ENCODE measurements around the gene ZNF576.

Gene ZNF576

GRCh38 chr19:43636121-43636683 is 39.8 kb downstream of the ZNF576 start:
- no peak for TF ChIP-seq CTCF (conservative IDR thresholded peaks at IDR 0.05; ENCODE audit: low read depth, low read length)
- H3K4me3 ChIP-seq (ENCODE audit: low read length) = peak overlapping the region; percentile 3
- DNase-seq (ENCODE audit: low read depth) = peak; percentile 51

DNA sequence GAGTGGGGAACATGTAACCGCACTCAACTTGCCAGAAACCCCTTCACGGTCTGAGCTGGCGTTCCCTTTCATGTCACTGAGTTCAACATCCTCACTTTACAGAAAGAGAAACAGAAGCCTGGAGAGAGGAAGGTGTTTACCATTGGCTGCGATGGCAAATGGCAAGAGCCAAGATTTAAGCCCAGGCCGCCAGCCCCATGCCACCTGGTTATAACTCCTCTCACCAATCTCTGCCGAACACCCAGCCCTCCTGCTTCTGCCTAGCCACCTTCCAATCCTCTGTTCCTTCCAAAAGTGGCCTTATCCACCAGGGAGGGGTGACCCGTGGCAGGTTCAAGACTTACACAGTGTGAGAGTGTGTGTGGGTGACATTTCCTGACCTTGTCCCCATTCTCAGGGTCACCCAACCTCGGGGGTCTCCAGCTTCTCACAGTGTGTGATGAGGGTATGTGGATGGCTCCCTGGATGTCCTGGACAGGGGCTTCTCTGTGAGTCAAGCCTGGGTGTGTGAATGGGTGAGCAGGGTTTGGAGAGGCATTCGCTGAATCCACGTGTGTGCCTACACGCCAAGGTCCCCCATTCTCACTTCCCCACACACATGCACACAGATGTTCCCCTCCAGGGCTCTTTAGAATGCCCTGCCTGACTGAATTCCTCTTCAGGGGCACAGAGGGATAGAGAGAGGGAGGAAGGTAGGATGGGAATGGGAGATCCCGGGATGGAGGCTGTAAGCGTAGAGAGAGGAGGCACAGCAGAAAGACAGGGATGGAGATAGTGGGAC is 42.0 kb downstream of the ZNF576 start:
- TF ChIP-seq CTCF (conservative IDR thresholded peaks at IDR 0.05; ENCODE audit: low read depth, low read length) = no peak
- H3K4me3 ChIP-seq (ENCODE audit: low read length) = peak overlapping the region; percentile 70
- DNase-seq (ENCODE audit: low read depth) = no peak

- DNase-seq (ENCODE audit: low read depth) = no peak
- TF ChIP-seq CTCF (conservative IDR thresholded peaks at IDR 0.05; ENCODE audit: low read depth, low read length) = no peak
- H3K4me3 ChIP-seq (ENCODE audit: low read length) = peak overlapping the region; percentile 70
Observed at GRCh38 chr19:43638995-43639518, 42.7 kb downstream of the ZNF576 start.

GRCh38 chr19:43639519-43640423 is 43.4 kb downstream of the ZNF576 start, which contains the start of gene CADM4:
Gene CADM4, minus strand, starts transcription at chr19:43639850. Its CDS starts 60 bp downstream, at chr19:43639790.
- no peak for TF ChIP-seq CTCF (conservative IDR thresholded peaks at IDR 0.05; ENCODE audit: low read depth, low read length)
- peak within 1 kb of the TSS; percentile 70 for H3K4me3 ChIP-seq (ENCODE audit: low read length)
- no peak for DNase-seq (ENCODE audit: low read depth)

DNA sequence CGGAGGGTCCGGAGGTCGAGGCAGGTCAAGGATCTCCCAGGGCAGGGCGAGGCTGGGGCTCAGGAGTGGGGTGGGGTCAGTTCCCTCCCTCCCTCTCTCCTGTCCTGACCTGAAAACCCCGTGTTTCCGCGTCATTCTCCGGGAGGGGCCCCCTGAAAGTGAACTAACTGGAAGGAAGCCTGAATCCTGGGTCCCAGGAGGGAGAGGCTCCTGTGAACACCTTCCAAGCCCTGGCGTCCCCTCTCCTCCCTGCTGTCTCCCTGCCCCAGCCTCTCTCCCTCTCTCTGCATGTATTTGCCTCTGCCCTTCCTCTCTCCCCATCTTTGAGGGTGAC is 44.0 kb downstream of the ZNF576 start:
- no peak for DNase-seq (ENCODE audit: low read depth)
- peak overlapping the region; percentile 63 for H3K4me3 ChIP-seq (ENCODE audit: low read length)
- no peak for TF ChIP-seq CTCF (conservative IDR thresholded peaks at IDR 0.05; ENCODE audit: low read depth, low read length)

DNA sequence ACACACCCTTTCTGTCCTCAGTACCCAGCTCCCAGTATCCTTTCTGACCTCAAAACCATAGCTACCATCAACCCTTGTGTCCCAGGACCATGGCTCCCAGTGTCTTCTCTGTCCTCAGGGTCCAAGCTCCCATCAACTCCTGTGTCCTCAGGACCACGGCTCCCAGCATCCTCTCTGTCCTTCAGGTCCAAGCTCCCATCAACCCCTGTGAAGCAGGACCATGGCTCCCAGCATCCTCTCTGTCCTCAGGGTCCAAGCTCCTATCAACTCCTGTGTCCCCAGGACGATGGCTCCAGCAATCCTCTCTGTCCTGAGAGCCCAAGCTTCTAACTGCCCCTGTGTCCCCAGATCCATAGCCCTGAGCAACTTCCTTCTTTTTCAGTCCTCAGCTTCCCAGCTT is 44.9 kb downstream of the ZNF576 start:
- DNase-seq (ENCODE audit: low read depth) = no peak
- H3K4me3 ChIP-seq (ENCODE audit: low read length) = no peak overlapping the region
- TF ChIP-seq CTCF (conservative IDR thresholded peaks at IDR 0.05; ENCODE audit: low read depth, low read length) = no peak

Measured in retinal pigment epithelial cell (primary cell).